Measurements from ENCODE around the gene CYP3A7.

GRCh38 chr7:99665312-99666012 lies 69.5 kb downstream of the CYP3A7 start:
- TF ChIP-seq POLR2A (IDR thresholded peaks at IDR 0.05; ENCODE audit: low read depth, low read length): no peak
- TF ChIP-seq CTCF (IDR thresholded peaks at IDR 0.05; ENCODE audit: extremely low read depth in 1 of 2, insufficient read depth in 1 of 2, low read depth in 1 of 2, low read length in 2 of 2): no peak
- TF ChIP-seq, protein P1, sequence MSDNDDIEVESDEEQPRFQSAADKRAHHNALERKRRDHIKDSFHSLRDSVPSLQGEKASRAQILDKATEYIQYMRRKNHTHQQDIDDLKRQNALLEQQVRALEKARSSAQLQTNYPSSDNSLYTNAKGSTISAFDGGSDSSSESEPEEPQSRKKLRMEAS (IDR thresholded peaks at IDR 0.05; ENCODE audit: insufficient read depth, insufficient read length): no peak
- TF ChIP-seq EZH2 (IDR thresholded peaks at IDR 0.05; ENCODE audit: borderline replicate concordance, low read depth, low read length, severe bottlenecking): no peak
- no peak for TF ChIP-seq POLR2AphosphoS5 (IDR thresholded peaks at IDR 0.05; ENCODE audit: insufficient read depth, low read depth, low read length)
- no peak for TF ChIP-seq MYC (IDR thresholded peaks at IDR 0.05; ENCODE audit: low read depth, low read length)
- no peak for TF ChIP-seq FOS (IDR thresholded peaks at IDR 0.05; ENCODE audit: borderline replicate concordance, insufficient read depth, low read length)
- TF ChIP-seq JUN (IDR thresholded peaks at IDR 0.05; ENCODE audit: borderline replicate concordance, insufficient read depth, insufficient read length, low read depth): no peak
- TF ChIP-seq GATA2 (IDR thresholded peaks at IDR 0.05; ENCODE audit: insufficient read depth, insufficient read length, low read depth, low read length): no peak

Measured in endothelial cell of umbilical vein (primary cell).